IPS DF 4.7 (cell line): Measurements from ENCODE around the gene NBPF20.
"Not testable (repeated sequence)": the region's sequence is repeated elsewhere in the genome, so short reads cannot be mapped to it uniquely, and the experiment has no call there.

Experiments used
- DNase-seq: peaks from one replicate; pipeline ENCODE4 v3.0.0-alpha.2; 2013; ENCODE audit warnings: low spot score; ENCODE audit errors: extremely low read depth

The NBPF20 gene

GRCh38 chr1:145424612-145425435, 579 bp downstream of the NBPF20 start:
- not testable (repeated sequence) for DNase-seq

GRCh38 chr1:145415149-145415548, 10.3 kb downstream of the NBPF20 start:
- not testable (repeated sequence) for DNase-seq

GRCh38 chr1:145407266-145407665, 18.1 kb downstream of the NBPF20 start:
- DNase-seq = not testable (repeated sequence)

GRCh38 chr1:145404949-145405348, 20.5 kb downstream of the NBPF20 start:
- DNase-seq = not testable (repeated sequence)

- not testable (repeated sequence) for DNase-seq
These were observed 24.7 kb downstream of the NBPF20 start for GRCh38 chr1:145400701-145401100.
